ENCODE results near the gene GPRIN1. TPM values are rescaled to one million over a fixed set of nuclear protein-coding genes. Genes with fewer than 3 reads are reported as not detected.

GPRIN1 gene
- total RNA-seq, 2 donors from 2014 or later, result 0.22 to 0.79 TPM

- TF ChIP-seq, protein P1, sequence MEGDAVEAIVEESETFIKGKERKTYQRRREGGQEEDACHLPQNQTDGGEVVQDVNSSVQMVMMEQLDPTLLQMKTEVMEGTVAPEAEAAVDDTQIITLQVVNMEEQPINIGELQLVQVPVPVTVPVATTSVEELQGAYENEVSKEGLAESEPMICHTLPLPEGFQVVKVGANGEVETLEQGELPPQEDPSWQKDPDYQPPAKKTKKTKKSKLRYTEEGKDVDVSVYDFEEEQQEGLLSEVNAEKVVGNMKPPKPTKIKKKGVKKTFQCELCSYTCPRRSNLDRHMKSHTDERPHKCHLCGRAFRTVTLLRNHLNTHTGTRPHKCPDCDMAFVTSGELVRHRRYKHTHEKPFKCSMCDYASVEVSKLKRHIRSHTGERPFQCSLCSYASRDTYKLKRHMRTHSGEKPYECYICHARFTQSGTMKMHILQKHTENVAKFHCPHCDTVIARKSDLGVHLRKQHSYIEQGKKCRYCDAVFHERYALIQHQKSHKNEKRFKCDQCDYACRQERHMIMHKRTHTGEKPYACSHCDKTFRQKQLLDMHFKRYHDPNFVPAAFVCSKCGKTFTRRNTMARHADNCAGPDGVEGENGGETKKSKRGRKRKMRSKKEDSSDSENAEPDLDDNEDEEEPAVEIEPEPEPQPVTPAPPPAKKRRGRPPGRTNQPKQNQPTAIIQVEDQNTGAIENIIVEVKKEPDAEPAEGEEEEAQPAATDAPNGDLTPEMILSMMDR (IDR thresholded peaks at IDR 0.05), result no peak
- Histone ChIP-seq H3K36me3 (no peaks in the 10 kb centered on the region), H3K4me3 (no peak overlapping the region), H3K4me1 (peaks cover 0 to 15% of the 10 kb centered on the region in 2 donors), H3K27me3 (no peaks in the 10 kb centered on the region), H3K27ac (no peak overlapping the region), H3K9me3 (no peaks in the 10 kb centered on the region)
- DNase-seq (ENCODE audit: low spot score), result no peak
Observed at GRCh38 chr5:176611435-176611834, 1.5 kb upstream of the GPRIN1 start.

- Histone ChIP-seq H3K27me3 (no peaks in the 10 kb centered on the region), H3K36me3 (no peaks in the 10 kb centered on the region), H3K4me3 (peak overlapping the region; percentile 51 to 68), H3K27ac (no peak overlapping the region), H3K9me3 (no peaks in the 10 kb centered on the region), H3K4me1 (peaks cover 0 to 15% of the 10 kb centered on the region in 2 donors)
- DNase-seq (ENCODE audit: low spot score), result no peak
- TF ChIP-seq, protein P1 (IDR thresholded peaks at IDR 0.05), result no peak
Observed at GRCh38 chr5:176610435-176610773, 448 bp upstream of the GPRIN1 start.

DNA sequence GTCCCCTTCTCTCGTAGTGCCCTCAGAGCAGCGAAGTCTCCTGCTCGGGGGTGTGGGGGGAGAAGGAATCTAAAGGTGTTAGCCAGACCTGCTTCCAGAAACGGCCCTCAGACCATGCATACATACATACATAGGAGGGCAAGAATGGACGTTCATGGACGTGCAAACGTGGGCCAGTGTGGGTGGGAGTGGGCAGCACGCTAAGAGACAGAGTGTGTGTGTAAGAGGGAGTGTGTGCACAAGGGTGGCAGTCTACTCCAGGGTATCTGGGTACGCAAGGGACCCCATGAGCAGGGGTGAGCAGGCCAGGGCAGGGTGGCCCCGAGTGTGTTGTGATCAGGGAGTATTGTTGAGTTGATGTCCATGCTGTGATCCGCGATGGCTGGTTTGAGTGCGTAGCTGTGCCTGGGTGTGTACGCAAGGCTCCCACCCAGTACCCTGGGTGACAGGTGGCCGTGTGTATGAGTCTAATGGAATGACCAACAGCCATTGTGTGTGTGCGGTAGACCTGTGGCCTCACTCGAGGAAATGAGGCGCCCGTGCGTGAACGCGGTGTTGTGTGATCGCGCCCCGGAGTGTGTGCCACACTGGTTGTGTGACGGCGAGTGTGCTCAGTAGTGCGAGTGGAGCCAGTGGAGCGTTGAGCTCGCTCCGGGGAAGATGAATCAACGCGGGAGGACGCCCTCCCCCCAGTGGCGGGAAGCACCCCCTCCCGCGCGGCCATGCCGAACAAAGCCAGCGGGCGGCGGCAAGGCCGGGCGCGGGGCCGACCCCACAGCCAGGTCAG is 826 bp downstream of the GPRIN1 start:
- no peak for DNase-seq (ENCODE audit: low spot score)
- peak overlapping the region; percentile 51 to 68 for H3K4me3 ChIP-seq
- no peaks in the 10 kb centered on the region for H3K36me3 ChIP-seq
- H3K9me3 ChIP-seq, result no peaks in the 10 kb centered on the region
- TF ChIP-seq, protein P1 (IDR thresholded peaks at IDR 0.05), result no peak
- H3K27ac ChIP-seq, result no peak overlapping the region
- H3K27me3 ChIP-seq, result no peaks in the 10 kb centered on the region
- H3K4me1 ChIP-seq, result peaks cover 0 to 15% of the 10 kb centered on the region in 2 donors

GRCh38 chr5:176608142-176608705 is 1.7 kb downstream of the GPRIN1 start:
- H3K4me1 ChIP-seq, result peaks cover 0 to 15% of the 10 kb centered on the region in 2 donors
- no peak overlapping the region for H3K4me3 ChIP-seq
- no peaks in the 10 kb centered on the region for H3K36me3 ChIP-seq
- no peak overlapping the region for H3K27ac ChIP-seq
- H3K27me3 ChIP-seq, result no peaks in the 10 kb centered on the region
- TF ChIP-seq, protein P1 (IDR thresholded peaks at IDR 0.05), result no peak
- no peaks in the 10 kb centered on the region for H3K9me3 ChIP-seq
- DNase-seq (ENCODE audit: low spot score), result no peak

- H3K36me3 ChIP-seq, result no peaks in the 10 kb centered on the region
- H3K27ac ChIP-seq, result no peak overlapping the region
- H3K4me3 ChIP-seq, result no peak overlapping the region
- H3K9me3 ChIP-seq, result no peaks in the 10 kb centered on the region
- no peak for DNase-seq (ENCODE audit: low spot score)
- TF ChIP-seq, protein P1 (IDR thresholded peaks at IDR 0.05), result no peak
- H3K4me1 ChIP-seq, result peaks cover 0 to 15% of the 10 kb centered on the region in 2 donors
- no peaks in the 10 kb centered on the region for H3K27me3 ChIP-seq
Observed at GRCh38 chr5:176606875-176607274, 3.1 kb downstream of the GPRIN1 start.
